GM18861 (cell line): ENCODE measurements around the gene SPATA18.
A peak's percentile ranks its signal among the peaks of the same experiment; 100 is the strongest.

ENCODE experiments used
- ATAC-seq: cut with Tn5 transposase; IDR thresholded peaks from one replicate; pipeline ENCODE4 v1.9.1; 2021; ENCODE audit not compliant: unreplicated experiment

SPATA18 gene, protein sequence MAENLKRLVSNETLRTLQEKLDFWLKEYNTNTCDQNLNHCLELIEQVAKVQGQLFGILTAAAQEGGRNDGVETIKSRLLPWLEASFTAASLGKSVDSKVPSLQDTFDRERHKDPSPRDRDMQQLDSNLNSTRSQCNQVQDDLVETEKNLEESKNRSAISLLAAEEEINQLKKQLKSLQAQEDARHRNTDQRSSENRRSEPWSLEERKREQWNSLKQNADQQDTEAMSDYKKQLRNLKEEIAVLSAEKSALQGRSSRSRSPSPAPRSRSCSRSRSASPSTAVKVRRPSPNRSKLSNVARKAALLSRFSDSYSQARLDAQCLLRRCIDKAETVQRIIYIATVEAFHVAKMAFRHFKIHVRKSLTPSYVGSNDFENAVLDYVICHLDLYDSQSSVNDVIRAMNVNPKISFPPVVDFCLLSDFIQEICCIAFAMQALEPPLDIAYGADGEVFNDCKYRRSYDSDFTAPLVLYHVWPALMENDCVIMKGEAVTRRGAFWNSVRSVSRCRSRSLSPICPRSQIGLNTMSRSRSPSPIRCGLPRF

DNA sequence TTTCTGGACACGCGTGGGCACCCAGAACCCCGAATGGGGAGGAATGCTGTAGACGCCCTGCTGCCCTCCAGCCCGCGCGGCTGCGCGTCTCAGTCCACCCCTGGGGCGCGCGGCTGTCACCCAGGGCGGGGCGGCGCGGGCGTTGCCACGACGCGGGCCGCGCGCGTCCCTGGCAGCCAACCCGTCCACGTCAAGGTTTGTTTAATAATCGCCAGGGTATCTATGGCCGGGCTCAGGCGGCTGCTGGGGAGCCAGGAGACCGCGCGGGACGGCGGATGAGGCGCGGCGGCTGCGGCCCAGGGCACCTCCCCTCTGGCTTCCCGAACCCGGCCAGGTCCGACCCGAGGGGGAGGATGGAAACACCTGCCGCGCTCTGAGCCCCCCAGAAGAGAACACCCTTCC, at the start of gene SPATA18:
TSS of gene SPATA18 (plus strand) at position 92 of the 402 bp plus-strand sequence. CDS start 401 bp downstream, outside the sequence.
- peak; percentile 38 for ATAC-seq

DNA sequence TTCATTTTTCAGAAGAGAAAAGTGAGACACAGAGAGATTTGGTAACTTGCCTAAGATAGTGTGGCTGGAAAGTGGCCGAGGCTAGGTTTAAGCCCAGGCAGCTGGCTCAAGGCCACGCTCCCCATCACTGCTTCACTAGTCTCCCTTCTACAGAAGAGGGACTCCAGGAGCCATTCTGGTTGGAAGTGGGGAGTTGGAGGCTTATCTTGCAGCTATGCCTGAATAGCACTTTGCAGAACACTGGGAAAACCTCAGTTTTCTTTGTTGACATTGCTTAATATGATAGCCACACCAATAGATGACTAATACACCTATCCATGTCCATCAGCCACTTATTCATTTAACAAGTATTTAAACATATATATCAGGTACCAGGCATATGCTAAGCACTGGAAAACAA, 49.5 kb upstream of the SPATA18 start:
- no peak for ATAC-seq

DNA sequence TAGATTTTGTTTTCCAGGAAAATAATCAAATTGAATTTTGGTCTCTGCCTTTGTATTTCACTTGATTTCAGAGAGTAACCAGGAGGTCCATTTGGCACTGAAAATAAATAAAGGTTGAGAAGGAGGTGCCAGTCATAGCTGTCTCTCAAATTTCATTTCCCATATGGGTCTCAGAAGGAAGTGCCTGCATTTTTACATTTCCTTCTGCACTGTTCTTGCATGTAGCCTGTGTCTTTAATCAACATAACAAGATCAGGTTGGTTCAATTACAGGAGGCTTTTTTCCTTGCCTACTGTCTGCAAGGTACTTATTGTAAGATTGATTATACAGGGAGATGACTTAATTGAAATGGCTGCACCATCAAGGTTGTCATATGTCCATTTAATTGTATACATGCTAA, 46.7 kb upstream of the SPATA18 start:
- ATAC-seq: no peak

DNA sequence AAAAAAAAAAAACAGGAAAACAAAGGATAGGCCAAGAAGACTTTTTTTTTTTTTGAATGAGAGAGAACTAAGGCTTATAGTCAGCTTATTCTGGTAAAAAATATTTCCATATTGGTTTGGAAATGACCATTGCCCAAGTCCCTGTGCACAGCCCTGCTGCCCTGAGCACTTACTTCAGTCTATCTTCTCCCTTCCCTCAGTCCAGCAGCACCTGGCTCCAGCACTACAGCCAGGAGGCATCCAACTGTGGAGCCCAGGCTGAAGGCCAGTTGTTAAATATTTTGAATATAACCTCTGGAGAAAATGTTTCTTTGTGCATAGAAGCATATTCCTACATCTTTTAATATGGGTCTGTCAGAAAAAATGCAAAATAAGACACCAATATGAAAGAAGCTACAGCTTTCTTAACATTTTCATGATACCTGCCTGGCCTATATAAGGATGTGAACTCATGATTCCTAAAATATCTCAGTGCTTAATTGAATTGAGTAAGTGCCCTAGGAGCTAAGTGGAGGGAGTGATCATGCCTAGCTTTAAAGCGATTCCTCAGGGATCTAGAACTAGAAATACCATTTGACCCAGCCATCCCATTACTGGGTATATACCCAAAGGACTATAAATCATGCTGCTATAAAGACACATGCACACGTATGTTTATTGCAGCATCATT, 45.4 kb upstream of the SPATA18 start:
- ATAC-seq: no peak

DNA sequence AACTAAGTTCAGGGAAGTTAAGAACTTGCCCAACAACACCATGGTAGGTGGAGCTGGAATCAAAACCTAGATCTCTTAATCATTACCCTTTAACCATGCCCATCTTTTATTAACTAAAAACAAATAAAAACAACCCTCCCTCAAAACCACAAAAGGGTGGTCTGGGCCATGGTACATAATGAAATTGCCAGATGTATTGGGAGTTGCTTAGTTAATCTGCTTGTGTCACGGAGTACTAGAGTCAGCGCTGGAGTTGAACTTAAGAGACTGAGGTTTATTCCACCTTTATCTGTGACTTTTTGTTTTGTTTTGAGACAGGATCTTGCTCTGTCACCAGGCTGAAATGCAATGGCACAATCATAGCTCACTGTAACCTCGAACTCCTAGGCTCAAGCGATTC, 44.2 kb upstream of the SPATA18 start:
- ATAC-seq: no peak

DNA sequence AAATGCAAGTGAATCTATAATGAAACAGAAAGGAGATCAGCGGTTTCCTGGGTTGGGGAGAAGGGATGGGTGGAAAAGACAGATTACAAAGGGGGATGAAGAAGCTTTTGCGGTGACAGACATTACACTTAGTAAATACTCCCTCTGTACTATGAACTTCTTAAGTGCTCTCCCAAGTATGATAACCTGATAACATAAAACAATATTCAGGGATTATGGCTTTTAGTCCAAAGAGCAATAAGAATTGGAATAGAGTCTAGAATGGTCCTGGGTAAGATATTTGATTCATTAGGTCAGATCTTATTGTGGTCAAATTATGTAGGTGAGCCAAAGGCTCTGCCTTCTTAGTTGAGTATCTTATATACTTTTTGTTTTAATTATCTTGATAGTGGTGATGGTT, 40.1 kb upstream of the SPATA18 start:
- ATAC-seq: no peak

DNA sequence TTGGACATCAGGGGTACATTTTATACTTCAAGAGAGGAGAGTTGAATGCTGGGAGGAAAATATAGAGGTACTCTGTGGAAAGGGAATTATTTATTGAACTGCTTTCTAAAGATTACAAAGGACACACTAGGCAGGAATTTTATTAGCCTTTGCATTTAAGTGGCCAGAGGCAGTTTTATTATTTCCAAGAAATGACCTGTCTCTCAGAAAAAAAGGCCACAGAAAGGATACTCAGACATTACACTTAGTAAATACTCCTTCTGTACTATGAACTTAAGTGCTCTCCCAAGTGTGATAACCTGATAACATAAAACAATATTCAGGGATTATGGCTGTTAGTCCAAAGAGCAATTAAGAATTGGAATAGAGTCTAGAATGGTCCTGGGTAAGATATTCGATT, 38.5 kb upstream of the SPATA18 start:
- ATAC-seq: no peak

DNA sequence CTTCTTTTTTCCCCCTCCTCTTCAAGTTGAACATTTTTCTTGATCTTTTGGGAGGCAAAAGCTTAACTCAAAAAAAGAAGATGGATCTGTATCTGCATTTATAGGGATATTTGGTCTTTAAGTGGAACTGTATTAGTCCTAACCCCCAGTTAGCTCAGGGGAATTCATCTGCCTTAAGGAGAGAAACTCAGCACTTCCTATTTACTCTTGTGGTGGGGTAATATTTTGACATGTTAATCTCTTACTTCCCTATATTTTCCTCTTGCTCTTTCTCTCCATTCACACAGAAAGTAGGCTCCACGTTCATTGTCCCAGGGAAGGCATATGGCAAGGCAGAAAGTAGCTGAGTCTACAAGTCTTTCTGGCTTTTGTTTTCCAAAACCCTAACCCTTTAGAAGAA, 36.2 kb upstream of the SPATA18 start:
- no peak for ATAC-seq

DNA sequence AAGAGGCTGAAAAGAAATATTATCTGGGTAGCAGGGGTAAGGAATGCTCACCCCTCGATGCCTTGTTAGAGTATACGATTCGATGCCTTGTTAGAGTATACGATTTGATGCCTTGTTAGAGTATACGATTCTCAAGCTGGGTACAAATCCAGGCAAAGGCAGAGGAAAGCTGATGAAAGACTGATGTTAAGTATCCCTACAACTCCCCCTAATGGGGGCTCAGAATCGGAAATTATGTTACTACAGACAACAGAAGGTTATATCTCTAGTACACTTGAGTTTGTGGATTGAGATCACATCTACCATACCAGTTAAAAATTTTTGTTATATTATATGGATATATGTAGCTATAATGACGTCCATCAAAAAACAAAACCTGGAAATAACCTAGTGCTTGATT, 35.7 kb upstream of the SPATA18 start:
- ATAC-seq: no peak

DNA sequence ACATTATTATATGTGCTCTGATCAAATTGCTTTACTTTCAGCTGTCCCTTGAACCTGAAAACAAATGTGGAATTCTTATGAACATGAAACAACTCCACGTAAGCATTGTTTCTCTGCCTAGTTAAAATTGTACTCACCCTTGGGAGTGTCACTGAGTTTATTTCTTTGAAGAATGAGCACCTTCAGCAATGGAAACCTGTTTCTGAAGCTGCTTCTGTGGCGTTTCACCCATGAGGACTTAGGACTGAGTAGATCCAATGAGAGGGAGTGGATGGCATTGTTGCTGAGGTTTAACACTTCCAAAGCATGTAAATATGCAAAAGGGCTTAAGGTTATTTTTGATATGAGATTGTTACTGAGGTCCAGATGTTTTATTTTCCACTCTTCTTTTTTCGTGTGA, 34.1 kb upstream of the SPATA18 start:
- ATAC-seq: no peak

DNA sequence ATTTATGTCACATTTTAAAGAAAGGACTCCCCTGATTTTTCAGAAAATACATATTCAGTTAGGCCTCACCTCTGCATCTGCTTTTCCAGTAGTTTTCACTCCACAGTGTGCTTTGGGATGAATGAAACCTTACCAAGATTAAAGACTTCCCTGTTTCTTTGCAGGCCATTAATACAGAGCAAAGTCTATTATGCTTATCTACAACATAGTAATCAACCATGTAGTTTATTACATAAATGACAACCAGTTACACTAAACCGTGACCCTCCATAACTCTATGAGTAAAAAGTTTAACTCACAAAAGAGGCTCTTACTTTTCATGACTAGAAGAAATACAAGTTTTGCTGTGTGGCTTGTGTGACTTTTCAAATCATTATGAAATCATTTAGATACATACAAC, 33.3 kb upstream of the SPATA18 start:
- no peak for ATAC-seq

DNA sequence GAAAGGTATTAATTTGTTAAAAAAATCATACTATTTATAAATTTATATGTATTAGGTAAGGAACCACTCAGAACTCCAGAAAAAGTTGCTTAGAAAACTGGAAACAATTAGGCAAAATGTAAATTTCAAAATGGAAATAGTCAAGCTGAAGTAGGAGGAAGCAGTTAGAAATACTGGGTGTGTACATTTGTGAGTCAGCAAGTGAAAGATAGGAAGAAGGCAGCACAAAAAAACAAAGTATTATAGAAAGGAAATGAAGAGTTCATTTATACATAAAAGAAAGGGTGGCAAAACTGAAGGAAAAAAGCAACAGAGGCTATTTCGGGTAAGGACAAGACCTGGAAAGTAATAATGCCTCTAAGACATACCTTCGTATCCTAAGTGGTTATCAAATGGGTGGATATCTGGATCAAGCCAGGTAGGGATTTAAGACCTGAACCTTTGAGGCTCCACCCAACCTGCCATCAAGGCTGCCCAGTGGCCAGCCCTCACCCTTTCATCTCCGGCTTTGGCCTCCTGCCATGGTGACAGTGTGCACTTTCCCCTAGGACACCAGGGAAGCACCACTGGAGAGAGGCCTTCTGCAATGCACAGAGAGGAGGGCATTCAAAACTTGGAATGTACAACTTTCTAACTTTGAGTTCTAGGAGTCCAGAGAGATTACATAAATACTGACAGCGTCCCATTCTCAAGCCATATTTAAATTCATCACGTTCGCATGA, 31.0 kb upstream of the SPATA18 start, which contains the start of gene LRRC66:
TSS of gene LRRC66 (minus strand) at position 428 of the 722 bp plus-strand sequence. CDS start 2,750 bp downstream, outside the sequence.
- no peak for ATAC-seq

DNA sequence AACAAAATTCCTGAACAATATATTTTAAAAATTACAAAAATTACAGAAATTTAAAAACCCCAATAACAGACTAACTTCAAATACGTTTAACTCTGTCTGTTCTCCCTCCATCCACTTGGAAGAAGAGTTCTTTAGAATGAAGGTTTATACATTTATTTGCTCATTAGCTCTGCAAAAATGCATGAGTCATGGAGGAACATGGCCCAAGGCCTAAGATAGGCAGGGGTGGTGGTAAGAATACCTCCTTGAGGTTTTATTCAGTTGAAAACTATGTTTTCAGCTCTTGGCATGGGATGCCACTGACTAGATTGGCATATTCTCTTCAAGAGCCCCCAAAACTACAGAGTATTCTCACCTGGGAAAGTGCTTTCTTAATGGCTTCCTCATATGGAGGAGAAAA, 22.1 kb upstream of the SPATA18 start:
- no peak for ATAC-seq

DNA sequence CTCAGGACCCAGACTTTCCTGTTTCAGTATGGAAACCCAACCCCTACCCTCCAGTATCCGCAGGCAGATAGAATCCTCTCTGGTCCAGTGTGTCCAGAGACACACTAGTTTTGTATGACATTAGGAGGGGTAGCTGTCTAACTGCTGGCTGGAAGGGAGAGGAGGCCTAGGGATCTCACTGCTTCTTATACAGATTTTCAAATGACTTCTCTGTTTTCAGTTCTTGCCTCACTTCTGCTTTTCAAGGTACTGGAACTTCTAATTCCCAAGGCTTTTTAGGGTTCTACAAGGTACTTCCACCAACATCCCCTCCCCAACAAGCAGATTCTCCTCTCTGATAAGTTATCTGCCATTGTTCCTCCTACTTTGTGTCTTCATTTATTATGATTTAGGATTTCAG, 19.1 kb upstream of the SPATA18 start:
- no peak for ATAC-seq

DNA sequence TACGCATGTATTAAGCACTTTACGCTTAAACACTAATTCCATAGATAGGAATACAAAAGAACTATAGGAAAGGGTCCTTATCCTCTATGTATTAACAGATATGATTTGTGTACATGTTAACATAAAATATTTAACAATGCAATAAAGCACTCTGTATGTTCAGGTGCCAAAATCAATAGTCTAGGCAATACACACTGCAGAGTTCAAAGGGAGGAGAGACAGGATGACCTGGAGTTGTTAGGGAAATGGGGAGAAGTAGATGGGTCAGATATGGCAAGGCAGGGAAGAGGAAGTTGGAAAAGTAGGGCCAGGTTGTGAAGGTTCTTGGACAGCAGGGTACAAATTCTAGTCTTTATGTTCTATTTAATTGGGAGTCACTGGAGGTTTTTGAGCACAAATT, 15.9 kb upstream of the SPATA18 start:
- ATAC-seq: no peak

DNA sequence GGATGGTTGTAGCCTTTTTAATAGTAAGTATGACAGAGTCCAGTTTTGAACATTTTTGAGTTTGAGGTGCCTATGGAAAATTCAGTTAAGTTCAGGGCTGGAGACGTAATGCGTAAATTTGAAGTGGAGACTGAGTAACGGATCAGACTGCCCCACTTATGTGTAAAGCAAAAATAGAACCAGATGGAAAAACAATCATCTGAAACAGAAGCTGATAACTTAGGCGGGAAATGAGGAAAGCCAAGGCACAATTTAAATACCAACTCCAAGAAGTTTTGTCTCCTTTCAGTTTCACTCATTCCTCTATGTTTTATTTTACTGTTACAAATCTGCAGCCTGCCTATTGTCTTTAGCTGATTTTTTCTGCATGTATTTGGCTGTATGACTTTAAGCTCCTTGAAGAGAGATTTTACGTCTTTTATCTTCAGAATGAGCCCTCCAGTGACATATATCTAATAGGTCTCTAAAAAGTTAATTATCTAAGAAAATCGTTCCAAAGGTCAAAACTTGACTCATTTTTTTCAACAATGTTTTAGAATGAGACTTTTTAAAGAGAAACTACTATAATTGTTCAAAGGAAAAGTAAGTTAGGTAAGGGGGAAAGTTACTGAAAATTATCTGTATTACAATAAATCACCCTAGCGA, 14.1 kb upstream of the SPATA18 start:
- no peak for ATAC-seq

DNA sequence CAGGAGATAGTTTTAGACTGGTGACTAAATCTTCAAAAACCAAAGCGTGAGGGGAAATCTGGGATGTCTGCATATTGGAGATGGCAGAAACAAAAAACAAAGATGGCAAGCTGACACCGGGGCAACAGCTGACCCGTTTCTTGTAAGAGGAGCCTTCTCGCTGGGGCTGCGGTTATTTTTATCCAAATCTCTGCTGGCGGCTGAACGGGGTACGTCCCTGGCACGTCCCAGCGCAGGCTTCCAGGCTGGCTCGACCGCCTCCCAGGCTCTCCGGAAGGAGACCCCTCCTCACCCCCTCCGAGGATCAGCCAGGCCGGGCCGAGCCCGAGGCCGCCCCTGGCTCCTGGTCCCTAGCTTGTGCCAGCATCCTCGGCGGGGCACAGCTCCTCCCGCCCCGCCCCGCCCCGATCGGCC, 13.4 kb upstream of the SPATA18 start:
- ATAC-seq: peak; percentile 39

DNA sequence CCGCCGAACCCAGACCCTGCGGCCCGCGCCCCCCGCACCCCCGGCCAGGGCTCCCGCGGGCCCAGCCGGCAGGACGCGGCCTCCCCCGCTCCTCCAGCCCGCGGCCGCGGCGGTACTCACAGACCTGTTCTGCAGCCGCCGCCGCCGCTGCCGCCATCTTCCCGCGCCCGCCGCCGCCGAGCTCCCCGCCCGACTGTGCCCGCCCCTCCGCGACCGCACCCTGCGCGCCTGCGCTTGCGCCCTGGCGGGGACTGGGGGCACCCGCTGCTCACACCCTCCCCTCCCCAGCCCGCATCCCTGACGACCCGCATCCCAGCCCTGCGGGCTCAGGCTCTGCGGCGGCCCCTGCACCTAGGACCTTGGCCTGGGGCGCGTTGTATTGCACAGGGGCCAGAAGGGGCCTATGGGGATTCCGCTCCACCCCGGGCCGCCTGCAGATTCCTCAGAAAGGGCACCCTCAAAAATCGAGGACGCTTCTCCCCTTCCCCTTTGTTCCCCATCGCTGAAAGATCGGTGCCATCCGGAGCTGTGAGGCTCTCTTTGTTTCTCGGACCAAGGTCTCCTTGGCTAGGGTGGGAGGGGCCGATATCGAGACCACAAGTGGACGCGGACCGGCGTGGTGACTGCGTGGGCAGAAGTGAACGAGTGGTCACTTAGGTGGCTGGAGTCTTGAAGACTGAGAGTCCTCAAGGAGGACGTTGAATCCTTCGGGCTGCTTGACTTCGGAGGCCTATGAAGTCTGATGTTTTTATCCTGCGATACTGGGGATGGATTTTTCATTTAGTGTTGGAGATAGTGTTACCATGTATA, 12.8 kb upstream of the SPATA18 start, which contains the start of gene SGCB:
TSS of gene SGCB (minus strand) at position 197 of the 810 bp plus-strand sequence. CDS start at position 157, 40 bp downstream.
- peak; percentile 84 for ATAC-seq

DNA sequence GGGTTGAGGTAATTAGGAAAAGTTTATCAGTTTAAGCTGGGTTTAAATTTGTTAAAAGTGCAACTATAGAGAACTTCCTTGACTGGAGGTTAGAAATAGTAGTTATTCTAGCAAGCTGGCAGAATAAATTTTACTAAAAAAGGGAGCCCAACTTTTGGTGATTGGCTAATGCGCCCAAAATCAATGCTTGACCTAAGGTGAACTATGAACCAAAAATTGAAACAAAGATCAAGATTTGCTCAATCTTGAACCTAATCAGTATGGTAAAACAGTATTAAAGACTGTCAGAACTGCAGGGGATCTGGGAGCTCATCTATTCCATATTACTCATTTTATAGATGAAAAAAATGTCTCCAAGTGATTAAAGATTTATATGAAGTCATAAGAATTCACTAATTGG, 6.1 kb upstream of the SPATA18 start:
- ATAC-seq: no peak

DNA sequence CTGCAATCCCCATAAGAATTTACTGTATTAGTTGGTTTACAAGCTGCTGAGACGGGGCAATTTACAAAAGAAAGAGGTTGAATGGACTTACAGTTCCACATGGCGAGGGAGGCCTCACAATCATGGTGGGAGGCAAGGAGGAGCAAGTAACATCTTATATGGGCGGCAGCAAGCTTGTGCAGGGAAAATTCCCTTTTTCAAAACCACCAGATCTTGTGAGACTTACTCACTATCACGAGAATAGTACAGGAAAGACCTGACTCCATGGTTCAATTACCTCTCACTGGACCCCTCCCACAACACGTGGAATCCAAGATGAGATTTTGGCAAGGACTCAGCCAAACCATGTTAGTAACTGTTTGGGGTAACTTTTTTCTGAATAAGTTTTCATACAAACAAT, 1.8 kb upstream of the SPATA18 start:
- ATAC-seq: no peak
